Ovary (tissue), 9 donors: Measurements from ENCODE around the gene GOLT1A. TPM values are rescaled to one million over a fixed set of nuclear protein-coding genes. Genes with fewer than 3 reads are reported as not detected.

Source experiments
- DNase-seq, 5 donors: peaks; one replicate each; pipeline ENCODE4 v3.0.0-alpha.2; 2019 to 2020
- H3K27ac ChIP-seq, 2 donors: fragments of 200-600 bp; one replicate each; pipeline versions ENCODE4 v1.5.1 to v1.8.0; 2019 to 2022
- H3K27me3 ChIP-seq: fragments of 200-600 bp; one replicate; pipeline ENCODE4 v1.8.0; 2022
- H3K36me3 ChIP-seq: fragments of 200-600 bp; sonication (generic); one replicate; pipeline ENCODE4 v1.5.1; 2019
- H3K4me1 ChIP-seq: one replicate; pipeline ENCODE4 v1.8.1; 2013; ENCODE audit warnings: mild to moderate bottlenecking, moderate library complexity; ENCODE audit not compliant: insufficient read depth
- H3K4me3 ChIP-seq: fragments of 200-600 bp; sonication (generic); one replicate; pipeline ENCODE4 v1.5.1; 2017
- H3K9me3 ChIP-seq, 2 donors: fragments of 200-600 bp in 1 of 2; sonication (generic) in 1 of 2; one replicate each; pipeline versions ENCODE4 v1.5.1 to v1.8.1; 2013 to 2019; ENCODE audit warnings: mild to moderate bottlenecking in 1 of 2, moderate library complexity in 1 of 2
- CTCF ChIP-seq, 3 donors: fragments of 450-650 bp in 2 of 3; fragments of 200-600 bp in 1 of 3; IDR thresholded peaks; one replicate each; pipeline versions ENCODE4 v1.5.1 to v1.8.0; 2016 to 2022; ENCODE audit warnings: antibody characterized with exemption in 3 of 3, mild to moderate bottlenecking in 1 of 3
- EP300 ChIP-seq: sonication (generic); formaldehyde crosslinking; IDR thresholded peaks from one replicate; pipeline ENCODE4 v1.6.1; 2017; ENCODE audit warnings: antibody characterized with exemption
- POLR2A ChIP-seq: fragments of 450-650 bp; IDR thresholded peaks from one replicate; pipeline ENCODE4 v1.6.1; 2017; ENCODE audit warnings: antibody characterized with exemption, mild to moderate bottlenecking, moderate library complexity
- WGBS, 3 donors: extraction: QIAGEN DNeasy Blood & Tissue Kit in 1 of 3; methylation state at CpG; one replicate each; pipeline versions ENCODE4 v1.1.5 to v1.1.7; 2013 to 2017; 5-methylcytosine and 5-hydroxymethylcytosine counted together
- intact Hi-C, 4 donors: fragments of 100-400 bp; cut with DNase I; formaldehyde crosslinking; loops; one replicate each; pipeline versions ENCODE4 v1.11.0 to v1.15.1; 2022 to 2023
- polyA plus RNA-seq, 2 donors: library from polyadenylated mRNA; stranded (reverse); fragments of 200-250 nt in 1 of 2; fragments of 350-450 nt in 1 of 2; fragmentation: Illumina TruSeq in 1 of 2; extraction: RNeasy Lipid Tissue Mini Kit (QIAGEN cat#74804) in 1 of 2; gene quantifications; one replicate each; pipeline ENCODE4 v1.2.3, GENCODE V29; 2013 to 2014
- total RNA-seq, 7 donors: library from RNA; depleted of rRNA in 2 of 7; stranded (reverse); fragments of >200 nt in 2 of 7; fragmentation: NEBNext Ultra II Directional in 3 of 7; extraction: Animal tissue kit (Norgen Biotek cat#: 25700) in 3 of 7; gene quantifications; one replicate each; pipeline versions ENCODE4 v1.1.0 to v1.2.4, GENCODE V29; 2016 to 2023
- donor health status: DM: no; HTN: no; CAD: no; lungs with moderate emphysema.
- donor health status: DM: no; HTN: no; CAD: no.
- donor health status: Bipolar disorder and iron deficiency.
- donor health status: DM: yes; HTN: yes; CAD: no.
- donor health status: DM: no; HTN: no; CAD: no.
- donor health status: DM: yes; HTN: yes; CAD: no.

Gene GOLT1A
- total and polyA plus RNA-seq, 9 donors: 0.27 to 3.9 (median 0.41) TPM; not detected in 6

GRCh38 chr1:204250428-204251030, 36.7 kb upstream of the GOLT1A start:
- no peaks in the 10 kb centered on the region for H3K9me3 ChIP-seq
- no peaks in the 10 kb centered on the region for H3K27me3 ChIP-seq
- H3K27ac ChIP-seq: no peak overlapping the region
- 69 to 75% (median 72%) methylated on average over 12 of the region's 12 CpGs for WGBS, 3 donors
- intact Hi-C loops: no loop called here
- H3K4me1 ChIP-seq: no peaks in the 10 kb centered on the region
- TF ChIP-seq POLR2A: no peak
- TF ChIP-seq EP300: no peak
- TF ChIP-seq CTCF (IDR thresholded peaks at IDR 0.05): no peak
- H3K36me3 ChIP-seq: no peaks in the 10 kb centered on the region
- no peak for DNase-seq
- H3K4me3 ChIP-seq: no peak overlapping the region

- no peak overlapping the region for H3K4me3 ChIP-seq
- H3K27me3 ChIP-seq: no peaks in the 10 kb centered on the region
- no peaks in the 10 kb centered on the region for H3K4me1 ChIP-seq
- DNase-seq: no peak
- intact Hi-C loops: no loop called here
- no peak overlapping the region for H3K27ac ChIP-seq
- 73 to 77% (median 76%) methylated on average over 7 of the region's 7 CpGs for WGBS, 3 donors
- H3K9me3 ChIP-seq: no peaks in the 10 kb centered on the region
- H3K36me3 ChIP-seq: no peaks in the 10 kb centered on the region
- TF ChIP-seq CTCF (IDR thresholded peaks at IDR 0.05) (no peak), POLR2A (no peak), EP300 (no peak)
Measured at GRCh38 chr1:204249736-204250427, 36.1 kb upstream of the GOLT1A start.

- H3K4me3 ChIP-seq: no peak overlapping the region
- H3K9me3 ChIP-seq: no peaks in the 10 kb centered on the region
- no peaks in the 10 kb centered on the region for H3K4me1 ChIP-seq
- 97 to 100% (median 98%) methylated on average over 3 of the region's 3 CpGs for WGBS, 3 donors
- no peak overlapping the region for H3K27ac ChIP-seq
- no peaks in the 10 kb centered on the region for H3K27me3 ChIP-seq
- DNase-seq: no peak
- no peaks in the 10 kb centered on the region for H3K36me3 ChIP-seq
- TF ChIP-seq POLR2A: no peak
- TF ChIP-seq EP300: no peak
- no peak for TF ChIP-seq CTCF (IDR thresholded peaks at IDR 0.05)
- intact Hi-C loops: no loop called here
Measured at GRCh38 chr1:204248954-204249353, 35.2 kb upstream of the GOLT1A start.

GRCh38 chr1:204246876-204247275, 33.1 kb upstream of the GOLT1A start:
- no peak for DNase-seq
- intact Hi-C loops: no loop called here
- H3K4me3 ChIP-seq: no peak overlapping the region
- H3K9me3 ChIP-seq: no peaks in the 10 kb centered on the region
- no peaks in the 10 kb centered on the region for H3K4me1 ChIP-seq
- WGBS, 3 donors: 93 to 98% (median 95%) methylated on average over 4 of the region's 4 CpGs
- H3K36me3 ChIP-seq: no peaks in the 10 kb centered on the region
- no peak overlapping the region for H3K27ac ChIP-seq
- H3K27me3 ChIP-seq: no peaks in the 10 kb centered on the region
- TF ChIP-seq CTCF (IDR thresholded peaks at IDR 0.05): no peak
- TF ChIP-seq POLR2A: no peak
- TF ChIP-seq EP300: no peak
